Calu3 (cell line): ENCODE results near the gene FRAS1. TPM values are rescaled to one million over a fixed set of nuclear protein-coding genes. Genes with fewer than 3 reads are reported as not detected.
A peak's percentile ranks its signal among the peaks of the same experiment; 100 is the strongest.

ENCODE experiments used
- BruUV-seq: library from RNA; stranded (reverse); fragments of 400-500 nt; replicated peaks from 2 replicates; lab custom pipeline; 2021; lab: Mats Ljungman, UMichigan
- CTCF ChIA-PET: fragments of 300-600 bp; sonication (Branson Sonifier 250); formaldehyde crosslinking; loops from one replicate; lab custom pipeline; 2022; ENCODE audit warnings: antibody characterized with exemption; lab: Charles Lee
- DNase-seq: peaks from one replicate; pipeline ENCODE4 v3.0.0; 2022
- H3K27ac Mint-ChIP-seq: one replicate; pipeline ENCODE4 v1.8.0; 2022; ENCODE audit warnings: mixed read lengths; ENCODE audit not compliant: unreplicated experiment
- H3K27me3 Mint-ChIP-seq: one replicate; pipeline ENCODE4 v1.8.0; 2022; ENCODE audit warnings: mixed read lengths; ENCODE audit not compliant: unreplicated experiment
- H3K36me3 Mint-ChIP-seq: one replicate; pipeline ENCODE4 v1.8.0; 2022; ENCODE audit warnings: mild to moderate bottlenecking, moderate library complexity, mixed read lengths; ENCODE audit not compliant: insufficient read depth, unreplicated experiment
- H3K4me1 Mint-ChIP-seq: one replicate; pipeline ENCODE4 v1.8.0; 2022; ENCODE audit warnings: mild to moderate bottlenecking, low read depth, mixed read lengths; ENCODE audit not compliant: unreplicated experiment
- H3K4me3 Mint-ChIP-seq: one replicate; pipeline ENCODE4 v1.8.0; 2022; ENCODE audit warnings: mild to moderate bottlenecking, low read depth, moderate library complexity, mixed read lengths; ENCODE audit not compliant: unreplicated experiment
- H3K9me3 Mint-ChIP-seq: one replicate; pipeline ENCODE4 v1.8.0; 2022; ENCODE audit warnings: low read depth, mixed read lengths; ENCODE audit not compliant: unreplicated experiment
- intact Hi-C: fragments of 100-400 bp; cut with micrococcal nuclease; formaldehyde crosslinking; loops from one replicate; pipeline ENCODE4 v1.10.0; 2022; ENCODE audit not compliant: unreplicated experiment
- total RNA-seq: library from RNA; stranded (reverse); gene quantifications from 2 replicates; pipeline ENCODE4 v1.2.3, GENCODE V29; 2022
- TF ChIP-seq, protein P1 (sequence below): fragments of 200-600 bp; IDR thresholded peaks from one replicate; pipeline ENCODE4 v1.8.0; 2022; ENCODE audit warnings: antibody characterized with exemption; ENCODE audit not compliant: unreplicated experiment

The FRAS1 gene
- total RNA-seq, 1 experiment from 2014 or later = 29.4 TPM

DNA sequence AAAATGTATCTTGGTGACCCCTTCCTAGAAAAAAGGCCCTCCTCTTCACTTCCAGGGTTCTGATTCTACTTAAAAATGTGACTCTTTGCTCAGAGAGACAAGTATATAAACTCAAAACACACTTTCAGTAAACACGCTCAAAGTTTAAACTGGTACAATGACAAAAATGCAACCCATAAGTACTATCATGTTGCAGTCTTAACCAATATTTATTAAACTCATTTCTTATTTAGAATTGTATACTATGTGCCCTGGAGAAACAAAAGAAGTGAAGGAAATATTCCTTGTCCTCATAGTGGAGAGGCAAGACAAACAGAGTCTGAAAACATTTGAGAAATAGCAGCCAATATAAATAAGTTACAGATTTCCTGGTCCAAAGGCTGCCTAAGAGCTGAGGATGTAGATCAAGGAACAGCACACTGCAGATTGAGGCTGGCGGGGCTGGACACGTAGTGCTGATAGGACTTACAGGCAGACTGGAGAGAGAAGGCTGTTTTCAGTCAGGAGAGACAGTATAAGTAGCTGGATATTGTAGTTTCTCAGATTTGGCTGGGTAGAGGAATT, 455.3 kb downstream of the FRAS1 start:
- CTCF ChIA-PET = interaction anchor here (0.6 to 0.9 kb wide), 3 partner anchors 86 to 938 kb away, joined by 3 read pairs; no protein-coding TSS in a partner anchor
- no peaks in the 10 kb centered on the region for H3K4me1 Mint-ChIP-seq
- H3K27me3 Mint-ChIP-seq = no peaks in the 10 kb centered on the region
- DNase-seq = no peak
- H3K9me3 Mint-ChIP-seq = no peaks in the 10 kb centered on the region
- H3K36me3 Mint-ChIP-seq = no peaks in the 10 kb centered on the region
- TF ChIP-seq, protein P1, sequence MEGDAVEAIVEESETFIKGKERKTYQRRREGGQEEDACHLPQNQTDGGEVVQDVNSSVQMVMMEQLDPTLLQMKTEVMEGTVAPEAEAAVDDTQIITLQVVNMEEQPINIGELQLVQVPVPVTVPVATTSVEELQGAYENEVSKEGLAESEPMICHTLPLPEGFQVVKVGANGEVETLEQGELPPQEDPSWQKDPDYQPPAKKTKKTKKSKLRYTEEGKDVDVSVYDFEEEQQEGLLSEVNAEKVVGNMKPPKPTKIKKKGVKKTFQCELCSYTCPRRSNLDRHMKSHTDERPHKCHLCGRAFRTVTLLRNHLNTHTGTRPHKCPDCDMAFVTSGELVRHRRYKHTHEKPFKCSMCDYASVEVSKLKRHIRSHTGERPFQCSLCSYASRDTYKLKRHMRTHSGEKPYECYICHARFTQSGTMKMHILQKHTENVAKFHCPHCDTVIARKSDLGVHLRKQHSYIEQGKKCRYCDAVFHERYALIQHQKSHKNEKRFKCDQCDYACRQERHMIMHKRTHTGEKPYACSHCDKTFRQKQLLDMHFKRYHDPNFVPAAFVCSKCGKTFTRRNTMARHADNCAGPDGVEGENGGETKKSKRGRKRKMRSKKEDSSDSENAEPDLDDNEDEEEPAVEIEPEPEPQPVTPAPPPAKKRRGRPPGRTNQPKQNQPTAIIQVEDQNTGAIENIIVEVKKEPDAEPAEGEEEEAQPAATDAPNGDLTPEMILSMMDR = no peak
- BruUV-seq = no TSS peak
- no peak overlapping the region for H3K27ac Mint-ChIP-seq
- intact Hi-C loops = loop anchor here (10.0 kb wide), 2 partner anchors 88 to 518 kb away; no protein-coding TSS in a partner anchor
- no peak overlapping the region for H3K4me3 Mint-ChIP-seq

DNA sequence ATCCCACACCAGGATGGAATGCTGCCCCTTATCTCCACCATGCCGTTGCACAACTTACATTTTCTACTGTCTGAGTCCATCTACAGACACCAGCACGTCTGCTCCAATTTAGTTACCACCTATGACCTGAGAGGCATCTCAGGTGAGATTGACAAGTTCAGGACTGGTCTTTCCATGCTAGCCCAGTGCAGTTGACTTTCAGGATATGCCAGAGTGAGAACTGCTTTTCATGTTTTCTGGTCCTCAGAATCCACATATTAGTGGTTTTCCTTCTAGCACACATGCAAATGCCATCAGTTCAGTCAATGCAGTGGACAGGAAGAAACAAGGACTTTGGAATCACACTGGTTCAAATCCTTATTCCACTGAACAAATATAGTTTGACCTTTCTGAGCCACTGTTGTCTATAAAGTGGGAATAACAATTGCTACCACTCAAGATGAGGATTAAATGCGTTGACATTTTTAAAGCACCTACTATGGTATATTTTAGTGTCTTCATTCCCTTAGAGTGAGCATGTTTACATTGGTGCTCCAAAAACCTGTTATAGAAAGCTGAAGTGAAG, 456.4 kb downstream of the FRAS1 start:
- TF ChIP-seq, protein P1 = no peak
- H3K4me3 Mint-ChIP-seq = no peak overlapping the region
- intact Hi-C loops = loop anchor here (10.0 kb wide), 2 partner anchors 89 to 519 kb away; no protein-coding TSS in a partner anchor
- BruUV-seq = no TSS peak
- H3K36me3 Mint-ChIP-seq = no peaks in the 10 kb centered on the region
- CTCF ChIA-PET = interaction anchor here (0.6 to 0.9 kb wide), 3 partner anchors 87 to 939 kb away, joined by 3 read pairs; no protein-coding TSS in a partner anchor
- no peak for DNase-seq
- no peak overlapping the region for H3K27ac Mint-ChIP-seq
- no peaks in the 10 kb centered on the region for H3K4me1 Mint-ChIP-seq
- no peaks in the 10 kb centered on the region for H3K9me3 Mint-ChIP-seq
- H3K27me3 Mint-ChIP-seq = no peaks in the 10 kb centered on the region

DNA sequence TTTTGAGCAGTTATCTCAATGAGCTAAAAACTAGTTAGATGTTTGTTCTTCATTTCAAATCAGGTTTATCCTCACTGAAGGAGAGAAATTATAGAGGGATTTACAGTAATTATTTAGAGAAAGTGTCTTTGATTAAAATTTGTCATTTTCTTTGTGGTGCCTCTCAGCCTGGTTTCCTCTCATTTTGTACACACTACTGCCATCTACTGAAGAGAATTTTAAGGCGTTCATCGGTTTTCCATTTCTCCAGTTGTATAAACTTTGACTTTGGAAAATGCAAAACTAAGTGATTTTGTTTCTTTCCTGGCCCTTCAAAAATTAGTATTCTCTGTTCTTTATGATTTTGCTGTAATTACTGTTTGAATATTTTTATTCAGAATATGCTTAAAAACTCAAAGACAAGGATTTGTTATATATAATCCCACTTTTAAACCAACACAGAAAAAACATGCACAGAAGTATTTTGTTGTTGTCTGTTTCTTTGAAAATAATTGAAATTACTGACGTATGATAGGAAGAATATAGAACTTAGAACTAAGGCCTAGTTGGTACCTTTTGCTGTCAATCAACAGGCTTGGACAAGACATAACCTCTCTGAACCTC, 460.0 kb downstream of the FRAS1 start:
- H3K27me3 Mint-ChIP-seq = no peaks in the 10 kb centered on the region
- no peak overlapping the region for H3K4me3 Mint-ChIP-seq
- CTCF ChIA-PET = interaction anchor here (1.2 kb wide), 1 partner anchor 458 kb away, joined by 7 read pairs; no protein-coding TSS in a partner anchor

GRCh38 chr4:78518561-78518960, 461.4 kb downstream of the FRAS1 start:
- BruUV-seq = no TSS peak
- DNase-seq = no peak
- Mint-ChIP-seq H3K4me1 (no peaks in the 10 kb centered on the region), H3K9me3 (no peaks in the 10 kb centered on the region), H3K36me3 (peaks cover 6% of the 10 kb centered on the region), H3K27ac (no peak overlapping the region), H3K4me3 (no peak overlapping the region), H3K27me3 (no peaks in the 10 kb centered on the region)
- CTCF ChIA-PET = no interaction called here
- TF ChIP-seq, protein P1 = no peak
- intact Hi-C loops = loop anchor here (10.0 kb wide), 2 partner anchors 94 to 524 kb away; no protein-coding TSS in a partner anchor

More for the DNA sequence above, 460.0 kb downstream of the FRAS1 start:
- no peak for DNase-seq
- H3K9me3 Mint-ChIP-seq = no peaks in the 10 kb centered on the region
- no peaks in the 10 kb centered on the region for H3K4me1 Mint-ChIP-seq
- intact Hi-C loops = loop anchor here (1.0 to 10.0 kb wide), 4 partner anchors 92 to 558 kb away; no protein-coding TSS in a partner anchor
- H3K27ac Mint-ChIP-seq = no peak overlapping the region
- BruUV-seq = no TSS peak
- TF ChIP-seq, protein P1 = peak; percentile 24
- peaks cover 6% of the 10 kb centered on the region for H3K36me3 Mint-ChIP-seq
